NCI-H446 (cell line): ENCODE results near the gene ZNF821.
"Not testable (repeated sequence)": the region's sequence is repeated elsewhere in the genome, so short reads cannot be mapped to it uniquely, and the experiment has no call there.

Experiments
- DNase-seq, 2 experiments: peaks; one replicate each; lab custom pipeline; 2025; lab: John Stamatoyannopoulos, UW

The ZNF821 gene

GRCh38 chr16:71902656-71903365 is 18.8 kb upstream of the ZNF821 start:
- DNase-seq: no peak

- DNase-seq: no peak
Observed at GRCh38 chr16:71899171-71899570, 15.2 kb upstream of the ZNF821 start.

- DNase-seq: no peak
Observed at GRCh38 chr16:71896764-71897368, 12.9 kb upstream of the ZNF821 start.

- DNase-seq: no peak
Observed at GRCh38 chr16:71895679-71896365, 11.8 kb upstream of the ZNF821 start.

GRCh38 chr16:71894921-71895678 is 11.1 kb upstream of the ZNF821 start, which contains the start of gene IST1:
IST1 (plus strand) TSS chr16:71895531; CDS start chr16:71915641, 20,110 bp downstream.
- DNase-seq: peak; percentile 70 to 93

- peak in 1 of 2 experiments; percentile 1 for DNase-seq
Observed at GRCh38 chr16:71894229-71894920, 10.4 kb upstream of the ZNF821 start.

- no peak for DNase-seq
Observed at GRCh38 chr16:71893888-71894228, 9.9 kb upstream of the ZNF821 start.

- no peak for DNase-seq
Observed at GRCh38 chr16:71889147-71889546, 5.2 kb upstream of the ZNF821 start.

GRCh38 chr16:71885261-71885650 is 1.3 kb upstream of the ZNF821 start:
- no peak for DNase-seq

- DNase-seq: peak in 1 of 2 experiments; percentile 1
Observed at GRCh38 chr16:71883168-71883848, 674 bp downstream of the ZNF821 start.

- DNase-seq: peak; percentile 36 to 69
Observed at GRCh38 chr16:71882505-71883167, 1.3 kb downstream of the ZNF821 start.

GRCh38 chr16:71880176-71880575 is 3.8 kb downstream of the ZNF821 start:
- no peak for DNase-seq

- no peak for DNase-seq
Observed at GRCh38 chr16:71878911-71879310, 5.1 kb downstream of the ZNF821 start.

GRCh38 chr16:71873199-71873598 is 10.8 kb downstream of the ZNF821 start:
- DNase-seq: no peak

GRCh38 chr16:71870818-71871217 is 13.2 kb downstream of the ZNF821 start:
- no peak for DNase-seq

- no peak for DNase-seq
Observed at GRCh38 chr16:71869089-71869488, 14.9 kb downstream of the ZNF821 start.

GRCh38 chr16:71867939-71868338 is 16.0 kb downstream of the ZNF821 start:
- DNase-seq: peak in 1 of 2 experiments; percentile 25

GRCh38 chr16:71867175-71867574 is 16.8 kb downstream of the ZNF821 start:
- not testable (repeated sequence) for DNase-seq

GRCh38 chr16:71865173-71865863 is 18.7 kb downstream of the ZNF821 start:
- DNase-seq: no peak

GRCh38 chr16:71863995-71864394 is 20.0 kb downstream of the ZNF821 start:
- DNase-seq: no peak
